Caco-2 (cell line): Measurements from ENCODE around the gene WNT5A. TPM values are rescaled to one million over a fixed set of nuclear protein-coding genes. Genes with fewer than 3 reads are reported as not detected.

Experiments
- BruUV-seq: library from RNA; stranded (reverse); fragments of 400-500 nt; replicated peaks from 2 replicates; lab custom pipeline; 2021; lab: Mats Ljungman, UMichigan
- CTCF ChIA-PET: fragments of 300-600 bp; sonication (Branson Sonifier 250); formaldehyde crosslinking; loops from one replicate; lab custom pipeline; 2022; ENCODE audit warnings: antibody characterized with exemption; lab: Charles Lee
- POLR2A ChIA-PET: fragments of 300-600 bp; sonication (Branson Sonifier 250); formaldehyde crosslinking; loops from one replicate; lab custom pipeline; 2022; ENCODE audit warnings: antibody characterized with exemption; lab: Charles Lee
- DNase-seq, 2 experiments: peaks; one replicate each; pipeline versions ENCODE4 v3.0.0 to v3.0.0-alpha.2; 2020 to 2022
- H3K27me3 ChIP-seq: replicated peaks from 2 replicates; pipeline ENCODE4 v1.6.0; 2011; ENCODE audit warnings: low read length; ENCODE audit not compliant: control insufficient read depth, insufficient read depth
- H3K36me3 ChIP-seq: 2 replicates; pipeline ENCODE4 v1.5.1; 2011; ENCODE audit warnings: low read length; ENCODE audit not compliant: control insufficient read depth, insufficient read depth
- H3K4me1 ChIP-seq: fragments of 250-450 bp; sonication (Bioruptor Pico); 2 replicates; pipeline ENCODE4 v1.5.1; 2020; ENCODE audit warnings: mild to moderate bottlenecking
- H3K4me3 ChIP-seq: 2 replicates; pipeline ENCODE4 v1.5.1; 2011; ENCODE audit warnings: low read depth, mild to moderate bottlenecking, control low read depth, low read length
- H3K9me3 ChIP-seq: fragments of 250-450 bp; sonication (Bioruptor Pico); 2 replicates; pipeline ENCODE4 v1.5.1; 2020; ENCODE audit warnings: mild to moderate bottlenecking, moderate library complexity
- H3K27ac Mint-ChIP-seq: one replicate; pipeline ENCODE4 v1.8.0; 2022; ENCODE audit warnings: mixed read lengths; ENCODE audit not compliant: unreplicated experiment
- H3K27me3 Mint-ChIP-seq: one replicate; pipeline ENCODE4 v1.8.0; 2022; ENCODE audit warnings: mixed read lengths; ENCODE audit not compliant: insufficient read depth, unreplicated experiment
- H3K36me3 Mint-ChIP-seq: one replicate; pipeline ENCODE4 v1.8.0; 2022; ENCODE audit warnings: mild to moderate bottlenecking, mixed read lengths; ENCODE audit not compliant: insufficient read depth, unreplicated experiment
- H3K4me1 Mint-ChIP-seq: one replicate; pipeline ENCODE4 v1.8.0; 2022; ENCODE audit warnings: low read depth, mixed read lengths; ENCODE audit not compliant: unreplicated experiment
- H3K4me3 Mint-ChIP-seq: one replicate; pipeline ENCODE4 v1.8.0; 2022; ENCODE audit warnings: mild to moderate bottlenecking, moderate library complexity, mixed read lengths; ENCODE audit not compliant: unreplicated experiment
- H3K9me3 Mint-ChIP-seq: one replicate; pipeline ENCODE4 v1.8.0; 2022; ENCODE audit warnings: mixed read lengths; ENCODE audit not compliant: unreplicated experiment
- CTCF ChIP-seq, 2 experiments: fragments of 200-600 bp in 1 of 2; IDR thresholded peaks; 1 replicate in 1 of 2; 2 replicates in 1 of 2; pipeline versions ENCODE4 v1.5.1 to v1.8.0; 2011 to 2022; ENCODE audit warnings: antibody characterized with exemption in 1 of 2, control low read depth in 1 of 2, inconsistent platforms in 1 of 2, low read depth in 1 of 2, low read length in 1 of 2, mild to moderate bottlenecking in 1 of 2, moderate library complexity in 1 of 2; ENCODE audit not compliant: insufficient read depth in 1 of 2, severe bottlenecking in 1 of 2, unreplicated experiment in 1 of 2
- intact Hi-C: fragments of 100-400 bp; cut with micrococcal nuclease; formaldehyde crosslinking; loops from one replicate; pipeline ENCODE4 v1.10.0; 2022; ENCODE audit not compliant: unreplicated experiment
- total RNA-seq: library from RNA; stranded (reverse); gene quantifications from 2 replicates; pipeline ENCODE4 v1.2.3, GENCODE V29; 2022

The WNT5A gene
- total RNA-seq, 1 experiment from 2014 or later: 8.8 TPM

GRCh38 chr3:55521738-55522421 is 34.8 kb upstream of the WNT5A start:
- no peak overlapping the region for H3K27ac Mint-ChIP-seq
- intact Hi-C loops: no loop called here
- H3K4me1 Mint-ChIP-seq: peaks cover 13% of the 10 kb centered on the region
- H3K4me3 ChIP-seq: no peak overlapping the region
- ChIA-PET POLR2A (no interaction called here), CTCF (no interaction called here)
- H3K36me3 ChIP-seq: no peaks in the 10 kb centered on the region; the same call in 1 of the 2 replicates
- no peaks in the 10 kb centered on the region for H3K36me3 Mint-ChIP-seq
- no peak for TF ChIP-seq CTCF (IDR thresholded peaks at IDR 0.05; ENCODE audit: insufficient read depth in 1 of 2, low read depth in 1 of 2, low read length in 1 of 2, severe bottlenecking in 1 of 2, unreplicated experiment in 1 of 2)
- peaks cover 18% of the 10 kb centered on the region for H3K4me1 ChIP-seq
- no peaks in the 10 kb centered on the region for H3K9me3 ChIP-seq
- no peaks in the 10 kb centered on the region for H3K27me3 ChIP-seq
- no peak for DNase-seq
- BruUV-seq: no TSS peak
- peaks cover 10% of the 10 kb centered on the region for H3K9me3 Mint-ChIP-seq
- no peak overlapping the region for H3K4me3 Mint-ChIP-seq
- H3K27me3 Mint-ChIP-seq: no peaks in the 10 kb centered on the region

GRCh38 chr3:55521064-55521737 is 34.1 kb upstream of the WNT5A start:
- Histone ChIP-seq H3K36me3 (no peaks in the 10 kb centered on the region; the same call in 1 of the 2 replicates), H3K4me1 (peaks cover 11% of the 10 kb centered on the region), H3K4me3 (no peak overlapping the region), H3K27me3 (no peaks in the 10 kb centered on the region), H3K9me3 (no peaks in the 10 kb centered on the region)
- CTCF ChIA-PET: no interaction called here
- H3K27ac Mint-ChIP-seq: no peak overlapping the region
- peaks cover 11% of the 10 kb centered on the region for H3K4me1 Mint-ChIP-seq
- no peak for TF ChIP-seq CTCF (IDR thresholded peaks at IDR 0.05; ENCODE audit: insufficient read depth in 1 of 2, low read depth in 1 of 2, low read length in 1 of 2, severe bottlenecking in 1 of 2, unreplicated experiment in 1 of 2)
- no peak for DNase-seq
- intact Hi-C loops: no loop called here
- peaks cover 10% of the 10 kb centered on the region for H3K9me3 Mint-ChIP-seq
- H3K27me3 Mint-ChIP-seq: no peaks in the 10 kb centered on the region
- POLR2A ChIA-PET: no interaction called here
- no peak overlapping the region for H3K4me3 Mint-ChIP-seq
- no TSS peak for BruUV-seq
- no peaks in the 10 kb centered on the region for H3K36me3 Mint-ChIP-seq

GRCh38 chr3:55519019-55519418 is 31.9 kb upstream of the WNT5A start:
- intact Hi-C loops: no loop called here
- no TSS peak for BruUV-seq
- H3K4me1 Mint-ChIP-seq: no peaks in the 10 kb centered on the region
- H3K36me3 Mint-ChIP-seq: no peaks in the 10 kb centered on the region
- no peak for TF ChIP-seq CTCF (IDR thresholded peaks at IDR 0.05; ENCODE audit: insufficient read depth in 1 of 2, low read depth in 1 of 2, low read length in 1 of 2, severe bottlenecking in 1 of 2, unreplicated experiment in 1 of 2)
- CTCF ChIA-PET: no interaction called here
- H3K27me3 Mint-ChIP-seq: no peaks in the 10 kb centered on the region
- no peak overlapping the region for H3K27ac Mint-ChIP-seq
- H3K4me3 ChIP-seq: no peak overlapping the region
- no peak overlapping the region for H3K4me3 Mint-ChIP-seq
- no peaks in the 10 kb centered on the region for H3K9me3 Mint-ChIP-seq
- POLR2A ChIA-PET: no interaction called here
- H3K36me3 ChIP-seq: no peaks in the 10 kb centered on the region
- no peaks in the 10 kb centered on the region for H3K9me3 ChIP-seq
- peak in 1 of 2 experiments; percentile 10 for DNase-seq
- 0 out of 2 replicates have a peak, but pooled peaks cover 3% of the 10 kb centered on the region for H3K4me1 ChIP-seq
- H3K27me3 ChIP-seq: no peaks in the 10 kb centered on the region
